WTC11 (cell line): ENCODE data around the gene SLC9A4.

Experiments used
- ELF4 ChIP-seq: sonication (generic); formaldehyde crosslinking; IDR thresholded peaks from 2 replicates; pipeline ENCODE4 v1.8.1; 2022; ENCODE audit warnings: low read depth, mild to moderate bottlenecking, moderate library complexity, missing genetic modification reagents
- FOXJ3 ChIP-seq: sonication (generic); formaldehyde crosslinking; IDR thresholded peaks from 2 replicates; pipeline ENCODE4 v1.9.0; 2021; ENCODE audit warnings: missing genetic modification reagents, mild to moderate bottlenecking, borderline replicate concordance
- NR1H2 ChIP-seq: sonication (generic); formaldehyde crosslinking; IDR thresholded peaks from 2 replicates; pipeline ENCODE4 v1.9.0; 2021; ENCODE audit warnings: mild to moderate bottlenecking, moderate library complexity, missing genetic modification reagents
- ZNF138 ChIP-seq: sonication (generic); formaldehyde crosslinking; conservative IDR thresholded peaks from 2 replicates; pipeline ENCODE4 v1.8.1; 2022; ENCODE audit warnings: mild to moderate bottlenecking, moderate library complexity, missing genetic modification reagents
- TF ChIP-seq, protein P1 (sequence below): sonication (generic); formaldehyde crosslinking; conservative IDR thresholded peaks from 2 replicates; pipeline ENCODE4 v1.8.1; 2022; ENCODE audit warnings: mild to moderate bottlenecking, missing genetic modification reagents
- TF ChIP-seq, protein P2 (sequence below): fragments of 200-600 bp; IDR thresholded peaks from 2 replicates; pipeline ENCODE4 v1.8.0; 2022; ENCODE audit warnings: antibody characterized with exemption
- TF ChIP-seq, protein P3 (sequence below): sonication (generic); formaldehyde crosslinking; IDR thresholded peaks from 2 replicates; pipeline ENCODE4 v1.8.1; 2022; ENCODE audit warnings: low read depth, missing genetic modification reagents, borderline replicate concordance
- TF ChIP-seq, protein P4 (sequence below): sonication (generic); formaldehyde crosslinking; IDR thresholded peaks from 2 replicates; pipeline ENCODE4 v1.8.1; 2023; ENCODE audit warnings: mild to moderate bottlenecking, moderate library complexity, missing genetic modification reagents
- TF ChIP-seq, protein P5 (sequence below): sonication (generic); formaldehyde crosslinking; IDR thresholded peaks from 2 replicates; pipeline ENCODE4 v1.8.1; 2022; ENCODE audit warnings: low read depth, mild to moderate bottlenecking, moderate library complexity, missing genetic modification reagents, borderline replicate concordance
- TF ChIP-seq, protein P6 (sequence below): sonication (generic); formaldehyde crosslinking; IDR thresholded peaks from 2 replicates; pipeline ENCODE4 v1.8.1; 2023; ENCODE audit warnings: mild to moderate bottlenecking, missing genetic modification reagents, moderate library complexity
- TF ChIP-seq, protein P7 (sequence below): sonication (generic); formaldehyde crosslinking; IDR thresholded peaks from 2 replicates; pipeline ENCODE4 v1.8.1; 2022; ENCODE audit warnings: mild to moderate bottlenecking, moderate library complexity, missing genetic modification reagents

DNA sequence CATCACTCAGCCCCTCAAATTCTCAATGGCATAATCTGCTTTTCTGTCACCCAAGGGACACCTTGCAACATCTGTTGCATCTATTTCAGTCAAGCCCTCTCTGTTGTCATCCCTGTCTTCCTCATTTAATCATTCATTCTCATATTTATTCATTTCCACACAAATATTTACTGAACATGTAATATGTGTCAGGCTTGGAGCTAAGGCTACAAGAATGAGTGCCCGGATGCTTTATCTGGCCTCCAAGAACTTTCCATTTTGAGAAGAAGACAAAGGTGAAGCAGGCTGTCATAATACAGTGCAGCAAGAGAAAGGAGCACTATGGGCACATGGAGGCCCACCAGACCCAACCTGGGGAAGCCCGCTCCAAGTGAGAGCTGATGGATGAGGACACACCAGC lies 34.4 kb upstream of the SLC9A4 start:
- TF ChIP-seq, protein P1, sequence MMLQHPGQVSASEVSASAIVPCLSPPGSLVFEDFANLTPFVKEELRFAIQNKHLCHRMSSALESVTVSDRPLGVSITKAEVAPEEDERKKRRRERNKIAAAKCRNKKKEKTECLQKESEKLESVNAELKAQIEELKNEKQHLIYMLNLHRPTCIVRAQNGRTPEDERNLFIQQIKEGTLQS (CRISPR knock-in tag) = no peak
- TF ChIP-seq, protein P2, sequence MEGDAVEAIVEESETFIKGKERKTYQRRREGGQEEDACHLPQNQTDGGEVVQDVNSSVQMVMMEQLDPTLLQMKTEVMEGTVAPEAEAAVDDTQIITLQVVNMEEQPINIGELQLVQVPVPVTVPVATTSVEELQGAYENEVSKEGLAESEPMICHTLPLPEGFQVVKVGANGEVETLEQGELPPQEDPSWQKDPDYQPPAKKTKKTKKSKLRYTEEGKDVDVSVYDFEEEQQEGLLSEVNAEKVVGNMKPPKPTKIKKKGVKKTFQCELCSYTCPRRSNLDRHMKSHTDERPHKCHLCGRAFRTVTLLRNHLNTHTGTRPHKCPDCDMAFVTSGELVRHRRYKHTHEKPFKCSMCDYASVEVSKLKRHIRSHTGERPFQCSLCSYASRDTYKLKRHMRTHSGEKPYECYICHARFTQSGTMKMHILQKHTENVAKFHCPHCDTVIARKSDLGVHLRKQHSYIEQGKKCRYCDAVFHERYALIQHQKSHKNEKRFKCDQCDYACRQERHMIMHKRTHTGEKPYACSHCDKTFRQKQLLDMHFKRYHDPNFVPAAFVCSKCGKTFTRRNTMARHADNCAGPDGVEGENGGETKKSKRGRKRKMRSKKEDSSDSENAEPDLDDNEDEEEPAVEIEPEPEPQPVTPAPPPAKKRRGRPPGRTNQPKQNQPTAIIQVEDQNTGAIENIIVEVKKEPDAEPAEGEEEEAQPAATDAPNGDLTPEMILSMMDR = no peak
- no peak for TF ChIP-seq ZNF138 (CRISPR knock-in tag)
- TF ChIP-seq, protein P3, sequence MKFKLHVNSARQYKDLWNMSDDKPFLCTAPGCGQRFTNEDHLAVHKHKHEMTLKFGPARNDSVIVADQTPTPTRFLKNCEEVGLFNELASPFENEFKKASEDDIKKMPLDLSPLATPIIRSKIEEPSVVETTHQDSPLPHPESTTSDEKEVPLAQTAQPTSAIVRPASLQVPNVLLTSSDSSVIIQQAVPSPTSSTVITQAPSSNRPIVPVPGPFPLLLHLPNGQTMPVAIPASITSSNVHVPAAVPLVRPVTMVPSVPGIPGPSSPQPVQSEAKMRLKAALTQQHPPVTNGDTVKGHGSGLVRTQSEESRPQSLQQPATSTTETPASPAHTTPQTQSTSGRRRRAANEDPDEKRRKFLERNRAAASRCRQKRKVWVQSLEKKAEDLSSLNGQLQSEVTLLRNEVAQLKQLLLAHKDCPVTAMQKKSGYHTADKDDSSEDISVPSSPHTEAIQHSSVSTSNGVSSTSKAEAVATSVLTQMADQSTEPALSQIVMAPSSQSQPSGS (CRISPR knock-in tag) = no peak
- TF ChIP-seq ELF4 (CRISPR knock-in tag) = no peak
- TF ChIP-seq, protein P4, sequence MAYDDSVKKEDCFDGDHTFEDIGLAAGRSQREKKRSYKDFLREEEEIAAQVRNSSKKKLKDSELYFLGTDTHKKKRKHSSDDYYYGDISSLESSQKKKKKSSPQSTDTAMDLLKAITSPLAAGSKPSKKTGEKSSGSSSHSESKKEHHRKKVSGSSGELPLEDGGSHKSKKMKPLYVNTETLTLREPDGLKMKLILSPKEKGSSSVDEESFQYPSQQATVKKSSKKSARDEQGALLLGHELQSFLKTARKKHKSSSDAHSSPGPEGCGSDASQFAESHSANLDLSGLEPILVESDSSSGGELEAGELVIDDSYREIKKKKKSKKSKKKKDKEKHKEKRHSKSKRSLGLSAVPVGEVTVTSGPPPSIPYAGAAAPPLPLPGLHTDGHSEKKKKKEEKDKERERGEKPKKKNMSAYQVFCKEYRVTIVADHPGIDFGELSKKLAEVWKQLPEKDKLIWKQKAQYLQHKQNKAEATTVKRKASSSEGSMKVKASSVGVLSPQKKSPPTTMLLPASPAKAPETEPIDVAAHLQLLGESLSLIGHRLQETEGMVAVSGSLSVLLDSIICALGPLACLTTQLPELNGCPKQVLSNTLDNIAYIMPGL (CRISPR knock-in tag) = no peak
- TF ChIP-seq NR1H2 (CRISPR knock-in tag) = no peak
- TF ChIP-seq, protein P5, sequence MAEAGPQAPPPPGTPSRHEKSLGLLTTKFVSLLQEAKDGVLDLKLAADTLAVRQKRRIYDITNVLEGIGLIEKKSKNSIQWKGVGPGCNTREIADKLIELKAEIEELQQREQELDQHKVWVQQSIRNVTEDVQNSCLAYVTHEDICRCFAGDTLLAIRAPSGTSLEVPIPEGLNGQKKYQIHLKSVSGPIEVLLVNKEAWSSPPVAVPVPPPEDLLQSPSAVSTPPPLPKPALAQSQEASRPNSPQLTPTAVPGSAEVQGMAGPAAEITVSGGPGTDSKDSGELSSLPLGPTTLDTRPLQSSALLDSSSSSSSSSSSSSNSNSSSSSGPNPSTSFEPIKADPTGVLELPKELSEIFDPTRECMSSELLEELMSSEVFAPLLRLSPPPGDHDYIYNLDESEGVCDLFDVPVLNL (CRISPR knock-in tag) = no peak
- no peak for TF ChIP-seq FOXJ3 (CRISPR knock-in tag)
- TF ChIP-seq, protein P6, sequence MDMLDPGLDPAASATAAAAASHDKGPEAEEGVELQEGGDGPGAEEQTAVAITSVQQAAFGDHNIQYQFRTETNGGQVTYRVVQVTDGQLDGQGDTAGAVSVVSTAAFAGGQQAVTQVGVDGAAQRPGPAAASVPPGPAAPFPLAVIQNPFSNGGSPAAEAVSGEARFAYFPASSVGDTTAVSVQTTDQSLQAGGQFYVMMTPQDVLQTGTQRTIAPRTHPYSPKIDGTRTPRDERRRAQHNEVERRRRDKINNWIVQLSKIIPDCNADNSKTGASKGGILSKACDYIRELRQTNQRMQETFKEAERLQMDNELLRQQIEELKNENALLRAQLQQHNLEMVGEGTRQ (CRISPR knock-in tag) = no peak
- TF ChIP-seq, protein P7, sequence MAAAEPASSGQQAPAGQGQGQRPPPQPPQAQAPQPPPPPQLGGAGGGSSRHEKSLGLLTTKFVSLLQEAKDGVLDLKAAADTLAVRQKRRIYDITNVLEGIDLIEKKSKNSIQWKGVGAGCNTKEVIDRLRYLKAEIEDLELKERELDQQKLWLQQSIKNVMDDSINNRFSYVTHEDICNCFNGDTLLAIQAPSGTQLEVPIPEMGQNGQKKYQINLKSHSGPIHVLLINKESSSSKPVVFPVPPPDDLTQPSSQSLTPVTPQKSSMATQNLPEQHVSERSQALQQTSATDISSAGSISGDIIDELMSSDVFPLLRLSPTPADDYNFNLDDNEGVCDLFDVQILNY (CRISPR knock-in tag) = no peak
